OCI-LY1 (cell line): ENCODE measurements around the gene ERGIC1.

ENCODE experiments used
- EZH2 ChIP-seq: fragments of 200-600 bp; sonication (generic), shearing (Covaris generic); IDR thresholded peaks from 2 replicates; pipeline ENCODE4 v1.8.0; 2017; ENCODE audit warnings: borderline replicate concordance, mixed run types, mild to moderate bottlenecking, antibody characterized with exemption, low read length, moderate library complexity, mixed read lengths
- TF ChIP-seq, protein P1 (sequence below): fragments of 200-600 bp; sonication (generic), shearing (Covaris generic); IDR thresholded peaks from 2 replicates; pipeline ENCODE4 v1.5.1; 2017; ENCODE audit warnings: mild to moderate bottlenecking, antibody characterized with exemption, low read length, moderate library complexity, mixed read lengths

DNA sequence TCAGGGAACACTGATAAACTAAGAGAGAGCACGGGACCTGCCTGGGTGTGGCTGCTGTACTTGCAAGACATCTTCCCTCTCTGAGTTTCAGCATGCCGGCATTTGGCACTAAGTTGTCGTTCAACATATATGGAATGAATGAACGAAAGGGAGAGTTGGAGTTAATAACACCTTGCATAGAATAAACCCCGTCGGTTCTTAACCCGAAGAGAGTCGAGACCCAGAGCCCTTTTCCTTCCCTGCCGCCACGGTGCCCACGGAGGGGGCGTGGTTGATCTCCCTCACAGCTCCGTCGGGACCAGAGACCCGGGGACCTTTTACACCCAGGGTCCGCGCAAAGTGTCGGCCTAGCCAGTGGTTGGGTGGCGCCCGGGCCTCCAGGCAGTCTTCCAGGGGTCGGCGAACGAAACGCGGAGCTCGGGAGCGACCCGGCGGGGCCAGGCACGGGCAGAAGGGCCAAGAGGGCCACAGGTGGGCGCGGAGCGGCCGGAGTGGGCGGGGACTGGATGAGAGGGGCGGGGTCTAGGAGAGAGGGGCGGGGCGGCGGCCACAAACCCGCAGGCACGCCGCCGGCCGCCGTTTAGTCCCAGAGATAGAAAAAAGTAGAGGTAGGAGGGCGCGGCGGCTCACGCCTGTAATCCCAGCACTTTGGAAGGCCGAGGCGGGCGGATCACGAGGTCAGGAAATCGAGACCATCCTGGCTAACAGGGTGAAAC lies 124.4 kb downstream of the ERGIC1 start:
- TF ChIP-seq, protein P1, sequence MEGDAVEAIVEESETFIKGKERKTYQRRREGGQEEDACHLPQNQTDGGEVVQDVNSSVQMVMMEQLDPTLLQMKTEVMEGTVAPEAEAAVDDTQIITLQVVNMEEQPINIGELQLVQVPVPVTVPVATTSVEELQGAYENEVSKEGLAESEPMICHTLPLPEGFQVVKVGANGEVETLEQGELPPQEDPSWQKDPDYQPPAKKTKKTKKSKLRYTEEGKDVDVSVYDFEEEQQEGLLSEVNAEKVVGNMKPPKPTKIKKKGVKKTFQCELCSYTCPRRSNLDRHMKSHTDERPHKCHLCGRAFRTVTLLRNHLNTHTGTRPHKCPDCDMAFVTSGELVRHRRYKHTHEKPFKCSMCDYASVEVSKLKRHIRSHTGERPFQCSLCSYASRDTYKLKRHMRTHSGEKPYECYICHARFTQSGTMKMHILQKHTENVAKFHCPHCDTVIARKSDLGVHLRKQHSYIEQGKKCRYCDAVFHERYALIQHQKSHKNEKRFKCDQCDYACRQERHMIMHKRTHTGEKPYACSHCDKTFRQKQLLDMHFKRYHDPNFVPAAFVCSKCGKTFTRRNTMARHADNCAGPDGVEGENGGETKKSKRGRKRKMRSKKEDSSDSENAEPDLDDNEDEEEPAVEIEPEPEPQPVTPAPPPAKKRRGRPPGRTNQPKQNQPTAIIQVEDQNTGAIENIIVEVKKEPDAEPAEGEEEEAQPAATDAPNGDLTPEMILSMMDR: no peak
- no peak for TF ChIP-seq EZH2
